Measurements from ENCODE around the gene ZNF440.
"Not testable (repeated sequence)": the region's sequence is repeated elsewhere in the genome, so short reads cannot be mapped to it uniquely, and the experiment has no call there.

The ZNF440 gene

DNA sequence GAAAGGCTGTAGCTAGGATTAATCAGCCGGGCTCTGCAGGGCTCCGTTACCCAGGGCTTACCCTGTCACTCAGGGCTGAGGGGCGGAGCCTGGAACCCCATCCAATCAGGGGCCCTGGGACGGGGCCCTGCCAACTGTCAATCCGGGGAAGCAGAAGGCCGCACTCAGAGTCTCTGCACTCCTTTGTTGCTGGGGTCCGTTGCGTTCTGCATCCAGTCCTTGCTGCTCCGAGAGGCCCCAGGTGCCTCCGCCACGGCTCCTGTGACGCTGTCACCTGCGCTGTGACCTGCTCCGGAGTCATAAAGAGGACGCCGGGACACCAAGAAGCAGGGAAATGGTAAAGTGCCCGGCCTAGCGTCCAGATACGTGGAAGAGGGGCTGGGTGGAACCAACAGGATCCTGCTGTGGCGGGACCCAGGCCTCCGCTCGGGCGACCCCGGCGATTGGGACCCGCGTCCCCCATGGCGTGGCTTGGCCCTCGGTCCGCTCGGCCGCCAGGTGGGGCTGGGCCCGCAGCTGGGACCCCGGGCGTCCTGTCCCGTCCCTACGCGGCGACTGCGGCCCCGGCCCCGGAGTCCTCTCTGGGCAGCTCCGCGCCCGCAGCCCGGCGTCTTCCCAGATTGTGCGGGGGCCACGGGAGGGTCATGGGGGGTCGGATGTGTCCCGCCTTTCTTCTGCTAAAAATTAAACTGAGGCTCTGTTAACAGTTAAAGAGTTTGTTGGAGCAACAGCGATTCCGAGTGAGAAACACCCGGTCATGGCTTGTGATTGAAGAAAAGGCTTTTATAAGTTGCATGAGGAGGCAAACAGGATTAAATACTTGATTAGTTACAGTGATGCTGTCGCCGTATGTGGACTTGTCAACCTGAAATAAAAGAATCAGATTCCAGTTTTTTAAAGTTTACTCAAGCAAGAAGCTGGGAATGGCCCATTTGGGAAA is 15.4 kb upstream of the ZNF440 start, which contains the start of gene ZNF491:
TSS of gene ZNF491 (plus strand) at position 133 of the 940 bp plus-strand sequence. CDS start 7,431 bp downstream, outside the sequence.
- ATAC-seq (peak; percentile 99), DNase-seq (peak; percentile 89 to 91)
- peaks cover 22% of the 10 kb centered on the region for H3K4me1 Mint-ChIP-seq
- H3K27me3 Mint-ChIP-seq: no peaks in the 10 kb centered on the region
- H3K9me3 Mint-ChIP-seq: peaks cover 11 to 12% of the 10 kb centered on the region in 2 donors
- peak within 1 kb of the TSS; percentile 97 to 98 for H3K4me3 Mint-ChIP-seq
- H3K27ac Mint-ChIP-seq: peak within 1 kb of the TSS; percentile 94 to 96

DNA sequence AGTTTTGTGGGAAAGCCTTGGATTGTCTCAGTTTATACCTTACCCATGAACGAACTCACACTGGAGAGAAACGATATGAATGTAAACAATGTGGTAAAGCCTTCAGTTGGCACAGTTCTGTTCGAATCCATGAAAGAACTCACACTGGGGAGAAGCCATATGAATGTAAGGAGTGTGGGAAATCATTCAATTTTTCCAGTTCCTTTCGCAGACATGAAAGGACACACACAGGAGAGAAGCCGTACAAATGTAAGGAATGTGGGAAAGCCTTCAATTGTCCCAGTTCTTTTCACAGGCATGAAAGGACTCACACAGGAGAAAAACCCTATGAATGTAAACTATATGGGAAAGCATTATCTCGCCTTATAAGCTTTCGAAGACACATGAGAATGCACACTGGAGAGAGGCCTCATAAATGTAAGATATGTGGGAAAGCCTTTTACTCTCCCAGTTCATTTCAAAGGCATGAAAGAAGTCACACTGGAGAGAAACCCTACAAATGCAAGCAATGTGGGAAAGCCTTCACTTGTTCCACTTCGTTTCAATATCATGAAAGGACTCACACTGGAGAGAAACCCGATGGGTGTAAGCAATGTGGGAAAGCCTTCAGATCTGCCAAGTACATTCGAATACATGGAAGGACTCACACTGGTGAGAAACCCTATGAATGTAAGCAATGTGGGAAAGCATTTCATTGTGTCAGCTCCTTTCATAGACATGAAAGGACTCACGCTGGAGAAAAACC is 7.5 kb upstream of the ZNF440 start:
- no peak overlapping the region for H3K4me3 Mint-ChIP-seq
- H3K27ac Mint-ChIP-seq: no peak overlapping the region
- H3K9me3 Mint-ChIP-seq: peaks cover 31 to 52% of the 10 kb centered on the region in 2 donors
- DNase-seq (no peak), ATAC-seq (no peak)
- no peaks in the 10 kb centered on the region for H3K4me1 Mint-ChIP-seq
- no peaks in the 10 kb centered on the region for H3K27me3 Mint-ChIP-seq

DNA sequence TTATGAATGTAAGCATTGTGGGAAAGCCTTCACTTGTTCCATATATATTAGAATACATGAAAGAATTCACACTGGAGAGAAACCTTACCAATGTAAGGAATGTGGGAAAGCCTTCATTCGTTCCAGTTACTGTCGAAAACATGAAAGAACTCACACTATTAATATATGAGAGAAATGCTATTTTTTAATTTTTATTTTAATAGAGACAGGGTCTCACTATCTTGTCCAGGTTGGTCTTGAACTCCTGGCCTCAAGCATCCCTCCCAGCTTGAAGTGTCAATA is 7.0 kb upstream of the ZNF440 start:
- Mint-ChIP-seq H3K27me3 (no peaks in the 10 kb centered on the region), H3K4me1 (no peaks in the 10 kb centered on the region), H3K9me3 (peaks cover 31 to 52% of the 10 kb centered on the region in 2 donors), H3K27ac (no peak overlapping the region), H3K4me3 (no peak overlapping the region)
- DNase-seq: no peak
- no peak for ATAC-seq

DNA sequence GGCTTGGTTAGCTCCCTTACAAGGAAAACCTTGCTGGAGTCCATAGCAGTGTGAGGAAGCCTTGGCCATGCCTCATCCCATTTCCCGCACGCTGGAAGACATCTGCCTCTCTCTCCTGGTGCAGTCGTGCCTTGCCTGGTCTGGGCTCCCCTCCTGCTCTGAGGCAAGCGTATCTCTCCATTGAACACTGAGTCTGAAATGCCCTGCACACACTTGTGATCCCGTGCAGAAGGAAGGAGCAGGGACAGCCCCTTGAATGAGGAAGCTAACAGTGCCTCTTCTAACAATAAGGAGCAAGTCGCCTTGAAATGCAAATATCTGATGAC is 407 bp upstream of the ZNF440 start:
- DNase-seq (no peak), ATAC-seq (peak; percentile 53)
- Mint-ChIP-seq H3K27me3 (no peaks in the 10 kb centered on the region), H3K4me3 (peak overlapping the region; percentile 91 to 92), H3K27ac (peak overlapping the region in 1 of 2 donors; percentile 96), H3K9me3 (peaks cover 5 to 26% of the 10 kb centered on the region in 2 donors), H3K4me1 (peaks cover 26% of the 10 kb centered on the region)

DNA sequence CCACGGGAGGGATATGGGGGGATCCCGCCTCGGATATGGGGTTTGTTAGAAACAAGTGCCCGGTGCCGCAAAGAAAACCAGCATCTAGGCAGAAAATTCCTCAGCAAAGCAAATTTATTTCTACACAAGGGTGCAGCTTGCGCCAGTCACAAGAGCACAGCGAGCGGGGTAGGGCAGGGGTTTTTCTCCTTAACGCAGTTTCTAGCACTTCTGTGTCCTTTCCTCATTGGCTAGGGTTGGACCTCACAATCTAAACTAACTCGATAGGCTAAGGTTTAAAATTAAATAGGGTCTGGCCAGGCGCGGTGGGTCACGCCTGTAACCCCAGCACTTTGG is 595 bp downstream of the ZNF440 start:
- no peak for DNase-seq
- peak overlapping the region; percentile 91 to 92 for H3K4me3 Mint-ChIP-seq
- H3K4me1 Mint-ChIP-seq: peaks cover 26% of the 10 kb centered on the region
- peaks cover 5 to 19% of the 10 kb centered on the region in 2 donors for H3K9me3 Mint-ChIP-seq
- no peaks in the 10 kb centered on the region for H3K27me3 Mint-ChIP-seq
- H3K27ac Mint-ChIP-seq: peak overlapping the region; percentile 40 to 48
- ATAC-seq: peak; percentile 18

DNA sequence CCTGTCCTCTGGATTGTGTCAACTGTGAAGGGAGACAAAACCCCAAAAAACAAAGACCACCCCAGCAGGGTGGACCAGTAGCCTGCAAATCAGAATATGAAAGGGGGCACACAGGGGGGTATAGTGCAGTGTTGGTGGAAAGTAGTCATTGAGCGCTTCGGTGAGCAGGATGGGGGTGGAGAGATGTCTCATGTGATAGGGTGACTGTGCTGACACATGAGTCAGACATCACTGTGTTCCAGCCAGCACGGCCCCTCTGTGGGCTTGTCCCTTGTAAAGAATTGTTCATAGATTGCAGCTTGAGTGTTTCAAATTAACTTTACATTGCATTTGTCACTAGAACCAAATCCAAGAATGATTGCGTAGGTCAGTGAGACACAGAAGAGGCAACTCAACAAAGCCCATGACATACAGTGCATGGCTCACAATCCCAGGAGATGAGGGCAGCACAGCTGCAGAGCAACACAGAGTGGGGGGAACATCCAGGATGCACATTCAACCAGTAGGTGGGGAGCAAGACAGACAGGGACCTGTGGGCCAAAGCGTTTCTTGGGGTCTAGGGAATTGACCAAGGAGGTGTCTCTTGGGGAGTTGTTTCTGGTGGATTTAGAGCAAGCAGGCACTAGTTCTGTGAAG is 7.5 kb downstream of the ZNF440 start:
- H3K27me3 Mint-ChIP-seq: no peaks in the 10 kb centered on the region
- no peak for ATAC-seq
- no peak for DNase-seq
- peaks cover 7% of the 10 kb centered on the region for H3K4me1 Mint-ChIP-seq
- H3K4me3 Mint-ChIP-seq: no peak overlapping the region
- H3K9me3 Mint-ChIP-seq: peaks cover 27 to 31% of the 10 kb centered on the region in 2 donors
- H3K27ac Mint-ChIP-seq: no peak overlapping the region

DNA sequence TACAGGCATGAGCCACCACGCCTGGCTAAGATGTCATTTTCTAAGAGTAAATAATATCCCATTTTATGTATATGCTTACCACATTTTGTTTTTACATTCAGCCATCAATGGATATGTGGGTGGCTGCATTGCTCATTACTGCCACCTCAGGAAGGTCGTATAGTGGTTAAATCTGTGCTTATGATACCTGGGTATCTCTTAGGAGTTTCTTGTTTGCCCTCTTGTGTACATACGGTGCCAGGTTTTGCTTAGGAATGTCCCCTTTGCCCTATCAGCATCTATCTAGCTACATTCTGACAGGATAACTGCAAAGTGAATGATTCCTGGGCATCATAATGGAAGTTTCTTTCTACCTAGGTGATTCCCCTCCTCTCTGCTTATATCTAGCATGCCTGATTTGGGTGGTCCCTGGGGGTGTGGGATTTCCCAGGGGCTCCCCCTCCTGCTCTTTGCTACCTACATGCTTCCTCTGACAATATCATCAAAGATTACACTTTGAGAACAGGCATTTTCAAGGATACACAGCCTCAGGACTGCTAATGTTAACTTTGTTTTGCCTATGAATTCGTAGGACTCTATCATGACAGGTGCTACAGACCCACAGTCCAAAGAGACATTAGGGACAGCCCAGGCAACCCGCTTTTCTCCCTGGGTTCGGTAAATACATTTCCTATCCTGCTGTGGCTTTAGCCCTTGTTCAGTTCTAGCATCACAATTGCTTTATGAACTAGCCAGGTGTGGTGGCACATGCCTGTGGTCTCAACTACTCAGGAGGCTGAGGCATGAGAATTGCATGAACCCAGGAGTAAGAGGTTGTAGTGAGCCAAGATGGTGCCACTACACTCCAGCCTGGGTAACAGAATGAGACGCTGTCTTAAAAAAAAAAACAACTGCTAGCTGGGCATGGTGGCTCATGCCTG is 15.1 kb downstream of the ZNF440 start:
- not testable (repeated sequence) for H3K27me3 Mint-ChIP-seq, H3K4me1 Mint-ChIP-seq, DNase-seq, H3K4me3 Mint-ChIP-seq
- H3K27ac Mint-ChIP-seq: peak overlapping the region in 1 of 2 donors; percentile 54
- peak; percentile 42 for ATAC-seq
- peaks cover 33 to 46% of the 10 kb centered on the region in 2 donors for H3K9me3 Mint-ChIP-seq

DNA sequence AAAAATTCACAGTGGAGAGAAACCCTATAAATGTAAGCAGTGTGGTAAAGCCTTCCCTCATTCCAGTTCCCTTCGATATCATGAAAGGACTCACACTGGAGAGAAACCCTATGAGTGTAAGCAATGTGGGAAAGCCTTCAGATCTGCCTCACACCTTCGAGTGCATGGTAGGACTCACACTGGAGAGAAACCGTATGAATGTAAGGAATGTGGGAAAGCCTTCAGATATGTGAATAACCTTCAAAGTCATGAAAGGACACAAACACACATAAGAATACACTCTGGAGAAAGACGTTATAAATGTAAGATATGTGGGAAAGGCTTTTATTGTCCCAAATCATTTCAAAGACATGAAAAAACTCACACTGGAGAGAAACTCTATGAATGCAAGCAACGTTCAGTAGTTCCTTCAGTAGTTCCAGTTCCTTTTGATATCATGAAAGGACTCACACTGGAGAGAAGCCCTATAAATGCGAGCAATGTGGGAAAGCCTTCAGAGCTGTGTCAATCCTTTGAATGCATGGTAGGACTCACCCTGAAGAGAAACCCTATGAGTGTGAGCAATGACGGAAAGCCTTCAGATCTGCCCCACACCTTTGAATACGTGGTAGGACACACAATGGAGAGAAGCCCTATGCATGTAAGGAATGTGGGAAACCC is 18.3 kb downstream of the ZNF440 start:
- no peak for ATAC-seq

DNA sequence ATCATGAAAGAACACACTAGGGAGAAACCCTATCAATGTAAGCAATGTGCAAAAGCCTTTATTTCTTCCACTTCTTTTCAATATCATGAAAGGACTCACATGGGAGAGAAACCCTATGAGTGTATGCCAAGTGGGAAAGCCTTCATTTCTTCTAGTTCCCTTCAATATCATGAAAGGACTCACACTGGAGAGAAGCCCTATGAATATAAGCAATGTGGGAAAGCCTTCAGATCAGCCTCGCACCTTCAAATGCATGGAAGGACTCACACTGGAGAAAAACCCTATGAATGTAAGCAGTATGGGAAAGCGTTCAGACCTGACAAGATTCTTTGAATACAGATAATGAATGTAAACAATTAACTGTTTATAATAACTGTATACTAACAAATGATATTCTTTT is 19.5 kb downstream of the ZNF440 start:
- no peaks in the 10 kb centered on the region for H3K27me3 Mint-ChIP-seq
- DNase-seq: no peak
- H3K4me1 Mint-ChIP-seq: peaks cover 7% of the 10 kb centered on the region
- H3K27ac Mint-ChIP-seq: no peak overlapping the region
- peaks cover 40 to 51% of the 10 kb centered on the region in 2 donors for H3K9me3 Mint-ChIP-seq
- no peak for ATAC-seq
- no peak overlapping the region for H3K4me3 Mint-ChIP-seq

More for the DNA sequence above, 18.3 kb downstream of the ZNF440 start:
- Mint-ChIP-seq H3K4me3 (no peak overlapping the region), H3K27ac (no peak overlapping the region), H3K4me1 (peaks cover 7% of the 10 kb centered on the region), H3K9me3 (peaks cover 37 to 43% of the 10 kb centered on the region in 2 donors), H3K27me3 (no peaks in the 10 kb centered on the region)
- DNase-seq: no peak

DNA sequence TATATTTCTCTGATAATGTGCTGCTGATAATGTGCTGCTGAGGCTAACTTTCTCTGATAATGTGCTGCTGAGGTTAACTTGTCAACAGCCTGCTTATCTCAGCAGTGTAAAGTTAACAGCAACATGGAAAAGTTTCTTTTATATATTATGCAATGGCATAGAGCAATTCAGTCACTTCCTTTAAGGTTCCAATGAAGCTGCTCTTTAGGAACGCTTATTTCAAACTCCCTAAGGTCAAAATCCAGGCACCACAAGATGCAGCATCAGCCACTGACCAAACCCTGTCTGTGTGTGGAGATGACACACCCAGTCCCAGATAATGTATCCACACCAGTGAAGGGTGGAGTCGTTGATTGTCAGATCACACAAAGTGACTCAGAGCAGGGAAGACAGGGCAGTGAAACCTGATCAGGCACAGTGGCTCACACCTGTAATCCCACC is 21.6 kb downstream of the ZNF440 start:
- H3K27me3 Mint-ChIP-seq, DNase-seq, H3K27ac Mint-ChIP-seq, H3K4me3 Mint-ChIP-seq, H3K4me1 Mint-ChIP-seq, ATAC-seq: not testable (repeated sequence)
- peaks cover 30 to 41% of the 10 kb centered on the region in 2 donors for H3K9me3 Mint-ChIP-seq

DNA sequence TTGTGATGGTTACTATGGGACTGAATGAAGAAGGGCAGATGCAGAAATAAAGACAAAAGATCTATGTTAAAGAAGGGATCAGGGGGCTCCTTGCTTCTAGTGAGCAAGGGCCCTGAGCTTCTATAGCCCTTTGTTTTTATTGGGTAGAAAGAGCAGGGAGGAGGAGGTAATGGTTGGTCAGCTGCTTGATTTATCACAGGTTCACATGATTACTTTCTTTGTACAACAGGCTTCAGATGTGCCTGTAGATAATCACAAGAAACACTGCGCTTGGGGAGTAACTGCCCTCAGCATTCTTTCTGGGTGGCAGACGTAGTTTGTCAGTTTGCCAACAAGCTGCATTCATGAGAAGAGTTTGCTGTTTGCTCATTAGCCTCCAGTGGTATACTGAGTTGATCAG is 29.6 kb downstream of the ZNF440 start:
- peaks cover 19 to 33% of the 10 kb centered on the region in 2 donors for H3K9me3 Mint-ChIP-seq
- ATAC-seq: no peak
- DNase-seq: no peak
- no peaks in the 10 kb centered on the region for H3K27me3 Mint-ChIP-seq
- peaks cover 25% of the 10 kb centered on the region for H3K4me1 Mint-ChIP-seq
- no peak overlapping the region for H3K27ac Mint-ChIP-seq
- no peak overlapping the region for H3K4me3 Mint-ChIP-seq

DNA sequence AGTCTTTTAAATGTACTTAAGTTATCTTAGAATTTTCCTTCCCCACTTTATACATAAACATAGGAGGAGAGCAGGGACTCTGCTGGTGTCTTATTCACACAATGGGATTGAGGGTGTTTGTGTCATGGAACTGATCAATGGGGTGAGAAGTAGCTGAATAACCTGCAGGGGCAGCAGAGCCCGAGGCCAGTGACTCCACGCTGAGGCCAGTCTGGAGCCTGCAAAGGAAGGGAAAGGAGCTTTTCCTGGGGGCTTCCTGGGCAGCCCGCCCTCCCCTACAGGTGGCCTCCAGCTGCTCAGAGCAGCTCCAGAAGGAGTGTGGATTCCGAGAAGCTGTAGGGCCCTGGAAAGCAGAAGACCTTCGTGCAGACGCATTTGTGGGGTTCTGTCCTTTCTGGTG is 33.5 kb downstream of the ZNF440 start:
- peak overlapping the region; percentile 89 to 90 for H3K4me3 Mint-ChIP-seq
- not testable (repeated sequence) for ATAC-seq, DNase-seq, H3K27ac Mint-ChIP-seq, H3K27me3 Mint-ChIP-seq
- peaks cover 9 to 27% of the 10 kb centered on the region in 2 donors for H3K9me3 Mint-ChIP-seq
- peaks cover 45% of the 10 kb centered on the region for H3K4me1 Mint-ChIP-seq

DNA sequence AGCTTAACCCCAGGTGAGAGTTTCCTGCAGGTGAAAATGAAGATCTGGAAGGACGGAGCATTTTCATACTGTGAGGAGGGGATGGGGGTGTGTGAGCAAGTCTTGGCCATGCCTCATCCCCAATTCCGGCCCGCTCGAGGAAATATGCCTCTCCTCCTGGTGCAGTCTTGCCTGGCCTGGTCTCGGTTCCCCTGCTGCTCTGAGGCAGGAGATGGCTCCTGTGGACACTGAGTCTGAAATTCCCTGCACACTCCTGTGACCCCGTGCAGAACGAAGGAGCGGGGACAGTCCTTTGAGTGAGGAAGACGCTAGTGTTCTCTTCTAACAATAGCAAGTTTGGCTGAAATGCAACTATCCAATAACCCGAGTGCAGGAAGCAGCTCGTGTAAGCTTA is 34.1 kb downstream of the ZNF440 start:
- Mint-ChIP-seq H3K27ac (no peak overlapping the region), H3K4me1 (peaks cover 40% of the 10 kb centered on the region), H3K4me3 (peak overlapping the region; percentile 89 to 90), H3K27me3 (no peaks in the 10 kb centered on the region), H3K9me3 (peaks cover 5 to 24% of the 10 kb centered on the region in 2 donors)
- ATAC-seq (no peak), DNase-seq (no peak)

All from stimulated activated naive CD8-positive, alpha-beta T cell treated with anti-CD3 and anti-CD28 coated beads, Interleukin-15, amount 100 ng/mL, for 72 hours (primary cell).